Diencephalon (tissue), 1 donor: Measurements from ENCODE around the gene PIGH. TPM values are rescaled to one million over a fixed set of nuclear protein-coding genes. Genes with fewer than 3 reads are reported as not detected.

Experiments
- small RNA-seq: library from RNA; depleted of rRNA; stranded (forward); fragments of <200 nt; gene quantifications from one replicate; pipeline ENCODE3, GENCODE V24; 2014
- total RNA-seq: library from RNA; depleted of rRNA; stranded (reverse); fragments of >200 nt; gene quantifications from one replicate; pipeline ENCODE4 v1.2.3, GENCODE V29; 2014

PIGH gene, protein sequence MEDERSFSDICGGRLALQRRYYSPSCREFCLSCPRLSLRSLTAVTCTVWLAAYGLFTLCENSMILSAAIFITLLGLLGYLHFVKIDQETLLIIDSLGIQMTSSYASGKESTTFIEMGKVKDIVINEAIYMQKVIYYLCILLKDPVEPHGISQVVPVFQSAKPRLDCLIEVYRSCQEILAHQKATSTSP
- 36.4 TPM for total RNA-seq

DNA sequence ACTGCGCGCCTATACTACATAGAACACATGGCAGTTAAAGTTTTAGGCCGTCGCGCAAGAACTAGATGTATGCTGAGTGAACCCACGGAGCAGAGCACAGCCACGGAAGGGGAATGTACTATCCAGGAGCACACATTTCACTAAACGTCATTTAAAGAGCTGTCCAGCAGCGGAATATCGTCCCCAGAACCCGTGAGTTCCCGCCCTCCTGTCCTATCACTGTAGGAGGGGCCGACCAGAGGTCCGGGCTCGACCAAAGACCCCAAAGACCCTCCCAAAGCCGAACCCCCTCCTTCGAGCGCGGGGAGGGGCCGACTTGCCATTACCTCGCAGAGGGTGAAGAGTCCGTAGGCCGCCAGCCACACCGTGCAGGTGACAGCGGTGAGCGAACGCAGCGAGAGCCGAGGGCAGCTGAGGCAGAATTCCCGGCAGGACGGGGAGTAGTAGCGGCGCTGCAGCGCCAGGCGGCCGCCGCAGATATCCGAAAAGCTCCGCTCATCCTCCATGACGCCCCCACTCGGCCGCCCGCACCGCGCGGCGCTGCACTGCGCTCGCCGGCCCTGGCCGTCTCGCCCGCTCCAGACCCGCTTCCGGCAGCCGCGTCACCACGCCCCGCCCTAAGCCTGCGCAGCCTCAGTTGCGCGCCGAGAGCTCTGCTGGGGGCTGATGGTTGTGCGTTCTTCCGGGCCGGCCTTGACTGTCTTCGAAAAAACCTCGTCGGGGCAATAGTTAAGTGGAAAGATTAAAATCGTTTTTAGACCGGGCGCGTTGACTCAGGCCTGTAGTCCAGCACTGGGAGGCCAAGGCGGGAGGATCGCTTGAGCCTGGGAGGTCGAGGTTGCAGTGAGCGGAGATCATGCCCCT is at the start of gene PIGH:
PIGH (minus strand) TSS at position 571 of the 864 bp plus-strand sequence; CDS start at position 506, 65 bp downstream.

DNA sequence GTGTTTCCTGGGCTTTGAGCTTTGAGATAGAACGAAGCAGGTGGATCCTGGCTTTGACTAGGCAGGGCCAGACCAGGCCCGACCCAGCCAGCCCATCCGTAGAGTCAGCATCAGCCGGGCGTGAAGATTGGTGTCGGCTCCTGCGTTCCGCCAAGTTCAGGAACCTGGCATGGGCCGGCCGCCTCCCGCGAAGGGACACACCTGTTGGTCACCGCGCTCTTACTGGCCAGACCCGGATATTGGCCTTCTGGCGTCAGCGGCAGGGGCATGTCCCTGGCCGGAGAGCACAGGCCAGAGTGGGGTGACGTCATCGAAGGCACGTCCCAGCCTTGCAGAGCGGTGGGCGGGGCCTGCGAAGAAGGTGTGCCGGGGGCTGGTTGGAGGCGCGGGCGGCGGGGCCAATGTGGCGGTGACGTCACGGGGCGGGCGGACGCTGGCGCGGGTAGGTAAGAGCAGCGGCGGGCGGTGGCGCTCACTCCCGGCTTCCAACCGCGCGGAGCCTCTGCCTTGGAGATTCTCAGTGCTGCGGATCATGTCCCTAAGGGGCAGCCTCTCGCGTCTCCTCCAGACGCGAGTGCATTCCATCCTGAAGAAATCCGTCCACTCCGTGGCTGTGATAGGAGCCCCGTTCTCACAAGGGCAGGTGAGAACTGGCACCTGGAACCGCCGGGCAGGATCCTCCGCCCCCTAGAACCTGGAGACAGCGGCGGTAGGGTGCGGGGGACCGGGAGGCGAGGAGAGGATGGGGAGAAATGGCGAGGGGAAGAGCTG is 19.6 kb upstream of the PIGH start, which contains the start of gene ARG2:
ARG2 (plus strand) TSS at position 475 of the 771 bp plus-strand sequence; CDS start at position 533, 58 bp downstream.

Small RNA genes within 50 kb of the gene (small RNA-seq; reads per million reads assigned to genes)
- not detected for gene AL132640.3
- gene RF00019: not detected

Other genes with a start within 250 kb of the PIGH start
- gene ATP6V1D, start 240.5 kb downstream of the PIGH start, total RNA-seq: 179 TPM
- gene EIF2S1, start 239.9 kb downstream of the PIGH start, total RNA-seq: 100 TPM
- gene PLEK2, start 188.1 kb downstream of the PIGH start, total RNA-seq: 0.69 TPM
- gene TMEM229B, start 111.5 kb downstream of the PIGH start, total RNA-seq: 35.1 TPM
- 11.3 TPM for gene PLEKHH1, start 67.0 kb downstream of the PIGH start, total RNA-seq
- 57.4 TPM for gene ARG2, start 19.7 kb upstream of the PIGH start, total RNA-seq
- gene VTI1B, start 74.4 kb upstream of the PIGH start, total RNA-seq: 57.0 TPM
- 133 TPM for gene RDH11, start 95.5 kb upstream of the PIGH start, total RNA-seq
- 1.8 TPM for gene RDH12, start 101.6 kb upstream of the PIGH start, total RNA-seq
- gene ZFYVE26, start 216.3 kb upstream of the PIGH start, total RNA-seq: 20.1 TPM
- 12.2 TPM for gene RAD51B, start 219.5 kb upstream of the PIGH start, total RNA-seq